Right lobe of liver (tissue), 6 donors: ENCODE measurements around the gene CD164L2. TPM values are rescaled to one million over a fixed set of nuclear protein-coding genes. Genes with fewer than 3 reads are reported as not detected.
"Not testable (repeated sequence)": the region's sequence is repeated elsewhere in the genome, so short reads cannot be mapped to it uniquely, and the experiment has no call there.

Experiments
- ATAC-seq, 4 donors: fragments of 200-7000 bp; cut with Tn5 transposase; one replicate each; pipeline ENCODE4 v1.9.1; 2020; ENCODE audit warnings: mild to moderate bottlenecking in 4 of 4, moderate library complexity in 4 of 4
- DNase-seq, 3 donors: peaks; one replicate each; pipeline ENCODE4 v3.0.0-alpha.2; 2020
- H3K27ac ChIP-seq, 3 donors: fragments of 200-600 bp; one replicate each; pipeline ENCODE4 v1.8.0; 2022
- H3K27me3 ChIP-seq, 2 donors: fragments of 200-600 bp; one replicate each; pipeline ENCODE4 v1.8.0; 2022
- H3K36me3 ChIP-seq, 4 donors: fragments of 200-600 bp; sonication (generic) in 1 of 4; one replicate each; pipeline versions ENCODE4 v1.5.1 to v1.8.0; 2017 to 2022; ENCODE audit warnings: control low read depth in 1 of 4
- H3K4me1 ChIP-seq, 4 donors: fragments of 200-600 bp; sonication (generic) in 1 of 4; one replicate each; pipeline versions ENCODE4 v1.5.1 to v1.8.0; 2017 to 2022; ENCODE audit warnings: control low read depth in 1 of 4
- H3K4me3 ChIP-seq, 3 donors: fragments of 200-600 bp; one replicate each; pipeline ENCODE4 v1.8.0; 2022
- H3K9me3 ChIP-seq, 4 donors: fragments of 200-600 bp; sonication (generic) in 1 of 4; one replicate each; pipeline versions ENCODE4 v1.5.1 to v1.8.0; 2017 to 2022; ENCODE audit warnings: control low read depth in 1 of 4
- POLR2A ChIP-seq: fragments of 450-650 bp; IDR thresholded peaks from one replicate; pipeline ENCODE4 v1.6.1; 2017; ENCODE audit warnings: antibody characterized with exemption, mild to moderate bottlenecking
- WGBS: methylation state at CpG from one replicate; pipeline ENCODE4 v1.1.6; 2018; ENCODE audit warnings: low coverage, low lambda C conversion rate; ENCODE audit not compliant: insufficient coverage; ENCODE audit errors: missing lambda C conversion rate; 5-methylcytosine and 5-hydroxymethylcytosine counted together
- intact Hi-C, 2 donors: fragments of 100-400 bp; cut with DNase I; formaldehyde crosslinking; loops; one replicate each; pipeline versions ENCODE4 v1.11.2 to v1.14.1; 2022
- total RNA-seq, 6 experiments: library from RNA; depleted of rRNA in 2 of 6; stranded (reverse); fragments of >200 nt in 2 of 6; fragmentation: NEBNext Ultra II Directional in 3 of 6; extraction: Animal tissue kit (Norgen Biotek cat#: 25700) in 3 of 6; gene quantifications; one replicate each; pipeline versions ENCODE4 v1.1.0 to v1.2.4, GENCODE V29; 2016 to 2023
- TF ChIP-seq, protein P1 (sequence below), 4 donors: fragments of 200-600 bp in 3 of 4; fragments of 450-650 bp in 1 of 4; IDR thresholded peaks; one replicate each; pipeline versions ENCODE4 v1.5.1 to v1.8.0; 2016 to 2022; ENCODE audit warnings: antibody characterized with exemption in 4 of 4, mild to moderate bottlenecking in 2 of 4
- donor health status: DM: no; HTN: yes; CAD: no.
- donor health status: DM: no; HTN: no; CAD: no.
- donor health status: DM: no; HTN: no; CAD: no.
- donor health status: DM: no; HTN: yes; CAD: no.
- donor health status: DM: no; HTN: yes; CAD: no.

The CD164L2 gene
- total RNA-seq, 6 experiments from 2014 or later, result 0.86 TPM; not detected in 5

DNA sequence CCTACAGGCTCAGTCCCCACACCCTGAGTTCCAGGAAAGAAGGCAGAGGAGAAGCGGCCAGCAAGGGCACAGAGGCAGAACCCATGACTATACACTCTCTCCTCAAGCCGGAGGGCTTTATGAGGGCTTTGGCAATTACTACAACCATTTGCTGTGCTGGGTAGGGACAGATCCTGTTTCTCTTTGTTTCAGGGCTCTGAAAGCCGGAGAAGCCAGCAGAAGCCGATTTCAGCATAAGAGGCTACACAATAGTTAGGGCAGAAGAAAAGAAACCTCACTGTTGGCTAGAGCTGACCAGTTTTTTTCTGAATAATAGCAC is 23.2 kb upstream of the CD164L2 start:
- H3K4me3 ChIP-seq, result no peak overlapping the region
- H3K4me1 ChIP-seq, result peaks cover 0 to 9% (median 0%) of the 10 kb centered on the region in 4 donors
- 93% methylated on average over 3 of the region's 4 CpGs for WGBS
- intact Hi-C loops, result loop anchor here in 1 of 2 donors (10.0 kb wide), 1 partner anchor 188 kb away; no protein-coding TSS in a partner anchor
- no peak overlapping the region for H3K27ac ChIP-seq
- H3K9me3 ChIP-seq, result no peaks in the 10 kb centered on the region
- TF ChIP-seq POLR2A, result no peak
- TF ChIP-seq, protein P1, sequence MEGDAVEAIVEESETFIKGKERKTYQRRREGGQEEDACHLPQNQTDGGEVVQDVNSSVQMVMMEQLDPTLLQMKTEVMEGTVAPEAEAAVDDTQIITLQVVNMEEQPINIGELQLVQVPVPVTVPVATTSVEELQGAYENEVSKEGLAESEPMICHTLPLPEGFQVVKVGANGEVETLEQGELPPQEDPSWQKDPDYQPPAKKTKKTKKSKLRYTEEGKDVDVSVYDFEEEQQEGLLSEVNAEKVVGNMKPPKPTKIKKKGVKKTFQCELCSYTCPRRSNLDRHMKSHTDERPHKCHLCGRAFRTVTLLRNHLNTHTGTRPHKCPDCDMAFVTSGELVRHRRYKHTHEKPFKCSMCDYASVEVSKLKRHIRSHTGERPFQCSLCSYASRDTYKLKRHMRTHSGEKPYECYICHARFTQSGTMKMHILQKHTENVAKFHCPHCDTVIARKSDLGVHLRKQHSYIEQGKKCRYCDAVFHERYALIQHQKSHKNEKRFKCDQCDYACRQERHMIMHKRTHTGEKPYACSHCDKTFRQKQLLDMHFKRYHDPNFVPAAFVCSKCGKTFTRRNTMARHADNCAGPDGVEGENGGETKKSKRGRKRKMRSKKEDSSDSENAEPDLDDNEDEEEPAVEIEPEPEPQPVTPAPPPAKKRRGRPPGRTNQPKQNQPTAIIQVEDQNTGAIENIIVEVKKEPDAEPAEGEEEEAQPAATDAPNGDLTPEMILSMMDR (IDR thresholded peaks at IDR 0.05), result no peak
- ATAC-seq (no peak), DNase-seq (no peak)
- peaks cover 6 to 36% (median 19%) of the 10 kb centered on the region in 4 donors for H3K36me3 ChIP-seq
- H3K27me3 ChIP-seq, result no peaks in the 10 kb centered on the region

DNA sequence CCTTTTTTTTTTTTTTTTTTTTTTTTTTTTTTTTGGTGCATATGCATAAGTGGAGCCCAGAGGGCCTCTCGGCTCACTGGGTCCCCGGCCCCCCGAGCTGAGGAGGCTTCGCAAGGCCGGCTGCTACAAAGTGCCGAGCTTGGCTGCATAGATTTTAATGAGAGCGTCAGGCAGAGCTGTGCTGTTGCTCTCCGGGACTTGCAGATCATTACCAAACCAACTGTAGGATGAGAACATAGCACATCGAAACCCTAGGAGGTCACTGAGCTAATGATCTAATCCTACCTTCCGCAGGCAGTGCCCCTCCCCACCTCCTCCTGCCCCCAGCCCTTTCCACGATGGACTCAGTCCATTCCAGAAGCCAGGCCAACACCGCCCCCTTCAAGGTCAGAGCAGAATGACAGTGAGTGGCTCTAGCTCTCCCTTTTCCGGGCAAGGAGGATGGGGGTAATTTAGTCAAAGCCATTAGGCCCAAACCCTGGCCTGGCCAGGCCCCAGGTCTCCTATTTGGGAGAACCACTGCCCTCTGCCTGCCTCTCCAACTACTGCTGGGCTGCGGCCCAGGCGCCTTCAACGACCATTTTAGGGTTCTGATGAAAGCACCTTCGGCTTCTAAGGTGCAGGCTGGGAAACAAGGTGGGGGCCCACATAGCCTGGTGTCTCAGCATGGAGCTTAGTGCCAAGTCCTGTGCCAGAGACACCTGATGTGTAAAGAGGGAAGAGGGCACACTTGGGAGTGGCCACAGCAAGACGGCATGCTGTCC is 22.6 kb upstream of the CD164L2 start:
- H3K4me1 ChIP-seq, DNase-seq, ATAC-seq, H3K27ac ChIP-seq, H3K27me3 ChIP-seq, H3K4me3 ChIP-seq, H3K9me3 ChIP-seq: not testable (repeated sequence)
- WGBS, result 40% methylated on average over 1 of the region's 18 CpGs
- H3K36me3 ChIP-seq, result peaks cover under 1 to 30% (median 16%) of the 10 kb centered on the region in 4 donors
- intact Hi-C loops, result loop anchor here in 1 of 2 donors (10.0 kb wide), 1 partner anchor 189 kb away; no protein-coding TSS in a partner anchor

DNA sequence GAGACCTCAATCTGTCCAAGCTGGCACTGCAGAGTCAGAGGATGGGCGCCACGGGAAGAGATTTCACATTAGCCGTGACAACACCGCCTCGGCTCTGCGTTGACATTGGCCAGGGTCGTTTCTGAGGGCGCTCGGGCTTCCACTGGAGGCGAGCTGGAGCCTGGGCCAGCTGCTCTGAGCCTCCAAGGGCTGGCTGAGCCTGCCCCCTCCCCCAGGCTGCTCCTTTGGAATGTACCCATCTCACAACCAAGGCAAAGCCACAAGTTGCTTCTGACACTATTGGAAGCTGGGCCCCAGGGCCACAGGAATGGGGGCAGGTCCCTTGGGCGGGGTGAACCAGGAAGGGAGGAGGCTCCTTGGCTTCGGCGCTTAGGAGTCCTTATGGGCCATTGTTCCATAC is 21.9 kb upstream of the CD164L2 start:
- Histone ChIP-seq H3K4me3 (no peak overlapping the region), H3K27me3 (no peaks in the 10 kb centered on the region), H3K9me3 (no peaks in the 10 kb centered on the region), H3K27ac (no peak overlapping the region), H3K4me1 (peaks cover 0 to 9% (median 0%) of the 10 kb centered on the region in 4 donors), H3K36me3 (peaks cover 0 to 23% (median 13%) of the 10 kb centered on the region in 4 donors)
- WGBS, result no CpG with 5 or more reads among the region's 13 CpGs
- ATAC-seq (no peak), DNase-seq (no peak)
- TF ChIP-seq, protein P1 (IDR thresholded peaks at IDR 0.05), result no peak
- no peak for TF ChIP-seq POLR2A
- intact Hi-C loops, result loop anchor here in 1 of 2 donors (10.0 kb wide), 1 partner anchor 190 kb away; no protein-coding TSS in a partner anchor

DNA sequence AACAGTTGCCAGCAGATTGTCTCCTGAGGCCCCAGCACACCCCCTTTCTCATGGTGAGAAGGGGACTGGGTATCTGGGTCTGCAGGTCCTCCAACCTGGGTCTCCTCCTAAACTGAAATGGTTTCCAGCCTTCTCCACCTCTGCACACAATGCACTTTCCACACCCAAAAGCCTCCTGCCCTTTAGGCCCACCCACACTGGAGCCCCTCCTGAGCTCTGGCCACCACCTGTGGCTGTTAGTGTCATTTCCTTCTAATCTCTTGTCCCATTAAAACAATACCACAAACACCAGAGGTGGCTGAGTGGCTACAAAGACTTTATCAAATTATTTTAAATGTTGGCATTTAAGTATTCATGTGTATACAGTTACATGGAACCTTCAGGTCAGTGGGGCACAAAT is 20.8 kb upstream of the CD164L2 start:
- TF ChIP-seq POLR2A, result no peak
- TF ChIP-seq, protein P1 (IDR thresholded peaks at IDR 0.05), result no peak
- H3K4me3 ChIP-seq, result no peak overlapping the region
- no peak overlapping the region for H3K27ac ChIP-seq
- no peaks in the 10 kb centered on the region for H3K27me3 ChIP-seq
- peaks cover 0 to 9% (median 0%) of the 10 kb centered on the region in 4 donors for H3K4me1 ChIP-seq
- intact Hi-C loops, result loop anchor here (5.0 to 10.0 kb wide), 2 partner anchors 191 to 198 kb away; partner anchors contain the start of gene AHDC1 (in 1 of the 2)
- no peak for ATAC-seq
- no peak for DNase-seq
- peaks cover 0 to 21% (median 13%) of the 10 kb centered on the region in 4 donors for H3K36me3 ChIP-seq
- H3K9me3 ChIP-seq, result no peaks in the 10 kb centered on the region

DNA sequence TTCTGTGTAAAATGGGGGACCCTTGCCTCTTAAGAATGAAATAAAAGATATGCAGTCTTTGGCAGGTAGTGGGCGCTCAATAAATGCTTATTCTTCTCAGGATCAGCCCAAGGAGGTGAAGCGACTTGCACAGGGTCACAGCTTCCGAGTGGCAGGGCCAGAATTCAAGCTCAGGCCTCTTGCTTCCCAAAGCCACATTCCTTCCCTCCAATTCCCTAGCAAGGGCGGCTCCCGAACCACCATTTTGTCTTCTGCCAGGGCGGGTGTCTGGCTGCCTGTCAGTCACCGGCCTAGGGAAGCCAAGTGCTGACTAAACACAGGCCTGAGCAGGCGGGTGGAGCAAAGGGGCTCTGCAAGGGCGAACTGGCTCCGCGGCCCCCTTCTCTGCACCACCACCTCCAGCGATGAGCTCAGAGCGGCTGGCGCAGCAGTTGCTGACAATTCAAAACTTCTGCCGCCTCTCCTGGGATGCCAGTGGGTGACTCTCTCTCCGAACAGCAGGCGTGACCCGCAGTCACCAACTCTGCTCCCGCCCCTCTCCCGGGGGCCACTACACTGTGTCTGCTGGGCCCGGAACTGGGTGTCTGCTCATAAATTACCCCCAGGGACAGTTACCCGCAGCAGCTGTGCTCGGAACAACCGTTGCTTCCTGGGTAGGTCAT is 20.1 kb upstream of the CD164L2 start:
- DNase-seq (peak in 2 of 3 donors; percentile 39 to 54), ATAC-seq (peak; percentile 24 to 48 (median 34))
- peak overlapping the region in 2 of 3 donors; percentile 18 to 43 for H3K27ac ChIP-seq
- intact Hi-C loops, result loop anchor here (5.0 to 10.0 kb wide), 2 partner anchors 192 to 199 kb away; partner anchors contain the start of gene AHDC1 (in 1 of the 2)
- TF ChIP-seq, protein P1 (IDR thresholded peaks at IDR 0.05), result peak in 1 of 4 donors; percentile 8
- TF ChIP-seq POLR2A, result no peak
- no peak overlapping the region for H3K4me3 ChIP-seq
- H3K4me1 ChIP-seq, result peaks cover 0 to 9% (median 0%) of the 10 kb centered on the region in 4 donors
- no peaks in the 10 kb centered on the region for H3K9me3 ChIP-seq
- 49% methylated on average over 12 of the region's 24 CpGs for WGBS
- H3K36me3 ChIP-seq, result peaks cover 0 to 18% (median 10%) of the 10 kb centered on the region in 4 donors
- H3K27me3 ChIP-seq, result no peaks in the 10 kb centered on the region
